NCI-H510A (cell line): ENCODE measurements around the gene POC1B.
A peak's percentile ranks its signal among the peaks of the same experiment; 100 is the strongest.

ENCODE experiments used
- DNase-seq: peaks from one replicate; lab custom pipeline; 2025; lab: John Stamatoyannopoulos, UW

Gene POC1B

GRCh38 chr12:89497005-89497404, 28.8 kb downstream of the POC1B start:
- no peak for DNase-seq

DNA sequence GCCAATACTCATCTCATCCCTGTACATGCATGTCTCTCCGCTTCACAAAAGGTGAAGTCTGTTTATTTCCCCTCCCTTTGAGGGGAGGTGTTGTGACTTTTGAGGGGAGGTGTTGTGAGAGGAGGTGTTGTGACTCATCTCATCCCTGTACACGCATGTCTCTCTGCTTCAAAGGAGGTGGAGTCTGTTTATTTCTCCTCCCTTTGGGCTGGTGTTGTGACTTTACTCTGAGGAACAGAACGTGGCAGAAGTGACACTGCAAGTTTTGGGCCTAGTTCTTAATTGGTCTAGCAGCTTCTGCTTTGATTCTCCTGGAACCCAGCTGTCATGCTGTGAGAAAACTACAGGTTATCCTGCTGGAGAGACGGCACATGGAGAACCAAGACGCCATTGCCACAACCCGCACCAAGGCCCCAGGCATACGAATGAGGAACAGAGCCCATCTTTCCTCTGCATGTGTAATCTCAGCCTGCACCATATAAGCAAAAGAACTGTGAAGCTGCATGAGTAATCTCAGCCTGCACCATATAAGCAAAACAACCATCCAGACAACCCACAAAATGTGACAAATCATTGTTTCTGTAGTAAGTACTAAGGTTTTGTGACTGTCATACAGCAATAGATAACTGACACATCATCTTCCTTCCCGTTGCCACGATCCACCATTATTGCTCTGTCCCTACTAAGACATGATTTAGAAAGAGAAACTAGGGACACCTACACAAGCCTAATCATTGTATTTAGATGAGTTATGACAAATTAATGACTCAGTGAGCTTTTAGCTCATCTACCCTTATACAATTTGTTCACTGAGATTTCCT, 31.2 kb downstream of the POC1B start:
- no peak for DNase-seq

DNA sequence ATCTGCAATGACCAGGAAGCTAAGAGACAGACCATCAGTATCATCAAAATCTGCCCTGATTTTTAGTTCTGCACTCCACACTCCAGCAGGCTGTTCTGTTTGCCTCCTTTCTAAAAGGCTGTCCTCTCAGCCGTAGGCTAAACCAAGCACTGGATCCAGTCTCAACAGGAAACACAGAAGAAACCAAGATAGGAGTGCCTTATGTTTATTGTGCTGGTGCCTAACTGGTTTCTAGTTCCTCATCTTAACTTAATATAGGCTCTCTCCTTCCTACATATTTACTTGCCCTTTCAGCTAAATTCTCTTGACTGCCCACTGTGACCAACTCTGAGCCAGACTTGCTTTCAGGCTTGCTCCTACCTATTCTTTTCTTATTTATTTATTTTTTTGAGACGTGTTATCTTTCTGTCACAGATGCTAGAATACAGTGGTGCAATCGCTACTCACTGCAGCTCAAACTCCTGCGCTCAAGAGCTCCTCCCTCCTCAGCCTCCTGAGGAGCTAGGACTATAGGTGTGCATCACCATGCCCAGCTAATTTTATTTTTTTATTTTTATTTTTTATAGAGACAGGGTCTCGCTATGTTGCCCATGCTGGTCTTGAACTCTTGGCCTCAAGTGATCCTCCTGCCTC, 32.1 kb downstream of the POC1B start:
- no peak for DNase-seq

DNA sequence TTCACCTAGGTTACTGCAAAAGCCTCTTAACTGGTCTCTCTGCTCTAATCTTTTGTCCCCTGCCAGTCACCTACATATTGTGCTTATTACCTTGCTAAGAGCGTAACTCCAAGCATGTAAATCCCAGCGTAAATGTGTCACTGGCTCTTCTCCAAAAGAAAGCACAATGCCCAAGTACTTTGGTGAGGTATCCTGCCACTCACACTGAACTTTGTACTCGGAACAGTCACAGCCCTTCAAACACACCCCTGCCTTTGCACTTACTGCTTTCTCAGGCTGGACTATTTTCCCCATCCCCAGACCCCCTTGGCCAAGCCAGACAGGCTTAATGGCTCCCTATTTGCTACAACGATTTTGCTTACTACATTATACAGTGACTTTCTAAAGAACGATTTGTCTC, 33.0 kb downstream of the POC1B start:
- no peak for DNase-seq

GRCh38 chr12:89490922-89491321, 34.9 kb downstream of the POC1B start:
- DNase-seq: no peak

GRCh38 chr12:89486264-89486663, 39.6 kb downstream of the POC1B start:
- no peak for DNase-seq

DNA sequence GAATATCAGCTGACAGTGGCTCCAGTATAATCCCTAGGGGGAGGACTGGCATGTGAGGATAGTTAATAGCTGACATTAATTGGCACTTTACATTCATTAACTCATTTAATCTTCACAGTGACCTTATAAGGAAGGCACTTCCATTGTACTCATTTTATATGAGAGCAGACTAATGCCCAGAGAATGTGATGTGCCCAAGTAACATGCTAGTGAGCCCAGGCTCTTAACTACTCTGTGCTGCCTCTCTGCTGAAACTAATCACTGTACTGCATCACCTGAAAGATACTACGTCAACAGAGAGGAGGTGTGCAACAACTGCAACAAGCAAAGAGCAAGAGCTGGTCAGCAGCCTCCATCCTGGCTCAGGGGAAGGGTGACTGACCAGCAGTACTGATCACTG, 41.4 kb downstream of the POC1B start:
- DNase-seq: no peak

GRCh38 chr12:89481213-89481914, 44.5 kb downstream of the POC1B start:
- no peak for DNase-seq

DNA sequence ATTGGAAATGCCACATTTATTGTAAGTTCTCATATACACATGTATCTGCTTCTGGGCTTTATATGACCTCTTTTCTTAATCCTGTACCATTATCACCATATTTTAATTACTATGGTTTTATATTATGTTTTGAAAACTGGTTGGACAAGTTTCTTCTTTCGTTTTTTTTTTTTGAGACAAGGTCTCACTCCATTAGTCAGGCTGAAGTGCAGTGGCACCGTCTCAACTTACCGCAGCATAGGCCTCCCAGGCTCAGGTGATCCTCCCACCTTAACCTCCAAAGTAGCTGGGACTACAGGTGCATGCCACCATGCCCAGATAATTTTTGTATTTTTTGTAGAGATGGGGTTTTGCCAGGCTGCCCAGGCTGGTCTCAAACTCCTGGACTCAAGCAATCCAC, 45.9 kb downstream of the POC1B start:
- peak; percentile 7 for DNase-seq

DNA sequence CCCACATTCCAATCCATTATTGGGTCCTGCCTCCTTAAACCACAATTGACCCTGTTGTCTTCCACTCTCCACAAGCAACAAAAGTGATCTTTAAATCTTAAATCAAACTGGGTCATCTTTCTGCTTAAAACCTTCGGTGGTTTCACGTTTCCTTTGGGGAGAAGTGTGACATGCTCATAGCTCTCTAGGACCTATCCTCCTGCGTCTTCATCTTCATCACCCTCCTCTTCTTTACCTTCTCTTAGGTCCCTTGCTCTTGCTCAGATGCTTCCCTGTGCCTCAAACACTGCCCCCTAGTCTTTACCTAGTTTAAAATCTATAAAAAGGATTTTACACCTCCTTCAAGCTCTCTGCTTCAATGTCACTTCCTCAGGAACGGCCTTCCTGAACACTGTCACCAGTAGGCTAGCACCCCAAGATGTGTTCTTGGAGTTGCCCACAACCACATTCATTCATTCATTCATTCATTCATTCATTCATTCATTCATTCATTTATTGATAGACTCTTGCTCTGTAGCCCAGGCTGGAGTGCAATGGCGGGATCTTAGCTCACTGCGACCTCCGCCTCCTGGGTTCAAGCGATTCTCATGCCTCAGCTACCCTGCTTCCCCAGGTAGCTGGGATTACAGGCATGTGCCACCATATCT, 48.1 kb downstream of the POC1B start:
- DNase-seq: no peak

GRCh38 chr12:89476904-89477595, 48.8 kb downstream of the POC1B start:
- no peak for DNase-seq

- DNase-seq: no peak
These were observed 49.6 kb downstream of the POC1B start for GRCh38 chr12:89476232-89476631.

- no peak for DNase-seq
These were observed 50.5 kb downstream of the POC1B start for GRCh38 chr12:89475203-89475990.

- DNase-seq: no peak
These were observed 51.2 kb downstream of the POC1B start for GRCh38 chr12:89474615-89475014.

DNA sequence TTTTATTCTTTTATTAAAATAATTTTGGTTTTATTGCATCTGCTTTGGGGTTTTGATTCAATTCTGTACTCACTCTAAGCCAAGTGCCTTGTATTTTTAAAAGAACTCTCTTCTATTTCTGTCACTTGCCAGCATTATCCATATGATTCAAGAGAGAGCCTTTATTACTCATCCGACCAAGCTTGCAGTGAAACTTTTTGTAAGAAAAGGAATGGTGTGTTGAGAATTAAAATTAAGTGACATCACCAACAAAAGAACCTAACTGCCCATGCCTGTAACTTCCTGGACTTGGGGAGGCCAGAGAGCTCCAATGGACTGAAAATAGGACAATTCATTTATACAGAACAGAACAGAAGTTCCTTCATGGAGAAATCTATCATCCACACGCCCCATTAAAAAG, 53.3 kb downstream of the POC1B start:
- DNase-seq: no peak

GRCh38 chr12:89470741-89471509, 54.9 kb downstream of the POC1B start:
- no peak for DNase-seq

GRCh38 chr12:89469361-89469760, 56.5 kb downstream of the POC1B start:
- DNase-seq: no peak

DNA sequence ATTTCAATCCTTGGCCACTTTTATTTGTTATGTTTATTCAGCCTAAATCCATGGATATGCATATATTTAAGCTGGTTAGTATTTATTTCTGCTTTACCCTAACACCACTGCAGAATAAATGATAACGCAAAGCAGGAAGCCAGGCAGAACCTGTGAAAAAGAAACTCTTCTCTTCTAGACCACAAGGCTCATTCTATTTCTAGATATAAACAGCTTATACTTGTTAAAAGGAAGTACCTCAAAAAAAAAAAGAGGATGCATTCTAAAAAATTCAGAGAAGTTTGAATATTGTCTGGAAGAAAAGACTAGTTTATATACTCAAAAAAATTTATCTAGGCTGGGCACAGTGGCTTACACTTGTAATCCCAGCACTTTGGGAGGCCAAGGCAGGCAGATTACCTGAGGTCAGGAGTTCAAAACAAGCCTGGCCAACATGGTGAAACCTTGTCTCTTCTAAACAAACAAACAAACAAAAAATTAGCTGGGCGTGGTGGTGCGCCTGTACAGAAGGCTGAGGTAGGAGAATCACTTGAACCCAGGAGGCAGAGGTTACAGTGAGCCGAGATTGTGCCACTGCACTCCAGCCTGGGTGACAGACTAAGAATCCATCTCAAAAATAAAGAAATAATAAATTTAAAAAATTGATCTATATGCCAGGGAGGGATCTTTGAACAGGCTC, 57.1 kb downstream of the POC1B start:
- DNase-seq: no peak

GRCh38 chr12:89468017-89468416, 57.8 kb downstream of the POC1B start:
- DNase-seq: no peak
